HG02870 (cell line): ENCODE data around the gene EIF2B2.

Source experiments
- ATAC-seq: cut with Tn5 transposase; IDR thresholded peaks from one replicate; pipeline ENCODE4 v1.9.1; 2021; ENCODE audit warnings: mild to moderate bottlenecking, moderate library complexity; ENCODE audit not compliant: unreplicated experiment

Gene EIF2B2

DNA sequence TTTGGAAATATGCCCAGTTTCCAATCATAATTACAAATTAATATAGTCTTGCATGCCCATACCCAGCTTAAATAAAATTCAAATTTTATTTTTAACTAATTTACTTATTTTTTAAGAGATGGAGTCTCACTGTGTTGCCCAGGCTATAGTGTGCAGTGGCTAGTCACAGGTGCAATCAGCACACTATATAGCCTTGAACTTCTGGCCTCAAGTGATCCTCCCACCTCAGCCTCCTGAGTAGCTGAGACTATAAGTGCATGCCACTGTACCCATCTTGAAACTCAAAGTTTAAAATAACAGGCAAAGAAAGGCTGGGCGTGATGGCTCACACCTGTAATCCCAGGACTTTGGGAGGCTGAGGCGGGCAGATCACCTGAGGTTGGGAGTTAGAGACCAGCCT is 38.2 kb downstream of the EIF2B2 start:
- no peak for ATAC-seq

DNA sequence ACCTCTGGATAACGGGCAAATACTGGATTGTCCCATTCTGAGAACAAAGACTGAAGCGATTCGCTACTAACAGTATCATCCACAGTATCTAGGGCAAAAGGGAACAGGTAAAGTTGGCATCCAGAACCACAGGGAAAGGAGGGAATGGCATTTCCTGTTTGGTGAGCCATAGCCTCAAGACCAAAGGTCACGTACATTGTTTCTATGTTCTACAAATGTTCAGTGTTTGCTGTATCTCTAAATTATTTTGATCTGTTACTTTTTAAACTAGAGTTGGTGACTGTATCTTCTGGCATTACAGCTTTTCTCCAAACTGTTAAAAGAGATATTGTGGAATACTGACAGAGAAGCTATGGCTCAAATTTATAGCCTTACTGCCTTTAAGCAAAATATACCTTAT is 38.9 kb downstream of the EIF2B2 start:
- ATAC-seq = no peak

DNA sequence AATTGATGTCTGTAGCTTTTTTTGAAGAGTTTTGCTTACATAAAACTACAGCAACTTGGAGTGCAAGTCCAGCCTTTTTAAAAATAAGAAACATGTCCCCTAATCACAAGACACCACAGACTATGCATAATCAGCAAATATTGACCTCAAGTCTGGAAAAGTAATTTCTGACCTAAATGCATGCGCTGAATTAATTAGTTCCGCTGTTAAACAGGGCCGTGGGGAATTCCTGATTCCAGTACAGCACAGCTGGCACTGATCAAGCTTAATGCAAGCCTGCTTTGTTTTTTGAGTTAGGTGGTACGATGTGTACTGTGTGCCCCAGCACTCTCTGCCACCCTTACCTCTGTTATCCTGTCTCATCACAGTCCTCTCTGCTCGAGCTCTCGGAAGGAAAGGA is 39.3 kb downstream of the EIF2B2 start:
- ATAC-seq = no peak

DNA sequence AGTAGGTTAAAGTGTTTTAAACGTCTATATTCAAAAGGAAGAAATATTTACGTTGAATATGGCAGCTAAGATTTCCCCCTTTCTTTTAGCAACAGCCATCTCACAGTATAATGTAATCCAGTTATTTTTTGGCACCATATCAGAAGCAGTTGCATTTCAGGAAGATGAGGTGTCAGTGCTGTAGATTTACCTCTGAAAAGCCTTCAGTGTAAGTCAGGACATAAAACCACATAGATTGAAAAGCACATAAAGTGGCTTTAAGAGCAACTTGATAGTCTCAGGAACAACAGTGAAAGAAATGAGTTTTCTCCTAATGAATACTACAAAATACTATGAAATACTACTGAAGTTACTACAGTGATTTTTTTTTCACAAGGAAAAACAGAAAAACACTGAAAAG is 41.6 kb downstream of the EIF2B2 start:
- no peak for ATAC-seq

DNA sequence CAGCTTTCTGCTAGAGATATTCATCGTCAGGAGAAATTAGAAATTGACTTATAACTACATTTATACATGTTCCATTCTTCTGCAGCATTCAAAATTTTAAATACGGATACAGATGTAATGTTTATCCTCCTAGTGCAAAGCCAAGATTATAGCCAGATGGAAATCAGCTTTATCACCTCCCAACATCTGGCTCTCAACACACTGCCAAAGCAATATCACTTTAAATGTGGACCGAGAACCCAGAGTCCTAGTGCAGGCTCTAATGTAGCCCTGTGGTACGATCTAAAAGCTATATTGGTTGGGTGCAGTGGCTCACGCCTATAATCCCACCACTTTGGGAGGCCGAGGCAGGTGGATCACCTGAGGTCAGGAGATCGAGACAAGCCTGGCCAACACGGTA is 42.0 kb downstream of the EIF2B2 start:
- ATAC-seq = no peak

DNA sequence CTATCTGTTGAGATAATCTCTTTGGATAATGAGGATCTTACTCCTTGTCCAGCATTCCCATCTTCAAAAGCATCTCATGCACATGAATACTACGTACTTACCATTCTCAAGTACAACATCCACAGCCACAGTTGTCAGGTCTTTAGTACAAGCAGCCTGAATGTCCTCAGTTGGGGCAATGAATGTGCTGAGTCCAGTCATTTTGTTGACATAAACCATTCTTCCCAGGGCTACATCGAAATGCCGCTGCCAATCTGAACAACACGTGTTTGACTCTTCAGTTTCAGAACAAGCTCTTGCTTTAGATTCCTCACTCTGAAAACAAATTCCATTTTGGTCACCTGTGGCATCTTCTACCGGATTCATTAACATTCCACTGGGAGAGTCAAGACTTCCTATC is 43.6 kb downstream of the EIF2B2 start:
- ATAC-seq = no peak

DNA sequence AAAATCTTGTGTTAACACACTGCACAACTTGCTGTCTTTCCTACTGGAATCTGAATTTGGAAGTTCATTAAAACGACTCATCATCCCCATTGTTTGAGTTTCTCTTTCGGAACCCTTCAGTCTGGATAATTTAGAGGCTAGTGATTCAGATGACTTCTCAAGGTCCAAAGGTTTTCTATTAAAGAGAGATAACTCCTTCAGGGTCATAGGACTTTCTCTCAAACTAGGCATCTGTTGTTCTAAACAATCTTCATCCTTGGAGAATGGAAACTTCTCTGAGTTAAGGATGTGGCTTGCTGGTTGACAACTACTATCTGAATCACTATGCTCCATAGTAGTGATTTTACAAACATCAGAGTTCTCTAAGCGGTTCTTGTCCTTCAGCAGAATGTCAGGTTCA is 44.2 kb downstream of the EIF2B2 start:
- ATAC-seq = no peak

DNA sequence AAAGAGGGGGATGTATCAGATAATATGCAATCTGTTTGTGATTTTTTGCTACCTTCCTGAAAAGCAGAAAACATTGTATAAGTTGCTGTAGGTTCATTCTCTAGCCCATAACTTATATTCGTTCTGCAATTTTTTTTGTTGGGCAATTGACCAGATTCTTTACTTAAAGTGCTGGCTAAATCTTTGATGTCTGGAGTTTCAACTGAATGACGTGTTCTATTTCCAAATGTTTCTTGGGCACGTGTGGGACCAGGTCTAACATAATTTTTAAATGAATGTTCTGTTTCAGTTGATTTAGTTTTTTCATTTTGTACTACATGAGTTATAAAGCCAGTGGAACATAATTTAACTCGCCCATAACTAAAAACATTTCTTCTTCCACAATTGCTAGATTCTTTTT is 44.8 kb downstream of the EIF2B2 start:
- ATAC-seq = no peak

DNA sequence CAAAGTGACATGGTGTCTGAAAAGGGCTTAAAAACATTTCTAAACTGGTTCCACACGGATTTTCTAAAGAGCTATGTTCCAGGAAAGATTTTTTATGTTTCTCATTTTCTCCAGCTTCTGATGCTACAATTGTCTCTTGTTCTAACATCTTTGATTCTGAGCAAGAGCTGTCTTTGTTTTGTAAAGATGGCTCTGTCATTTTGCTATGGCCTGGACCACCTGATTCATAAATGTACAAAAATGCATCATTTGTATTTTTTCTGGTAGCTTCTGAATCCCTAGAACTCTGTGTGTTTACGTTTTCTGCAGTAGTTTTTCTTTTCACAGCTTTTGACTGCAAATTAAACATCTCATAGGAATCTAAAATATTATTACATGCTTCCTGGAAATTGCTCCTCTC is 45.4 kb downstream of the EIF2B2 start:
- no peak for ATAC-seq

DNA sequence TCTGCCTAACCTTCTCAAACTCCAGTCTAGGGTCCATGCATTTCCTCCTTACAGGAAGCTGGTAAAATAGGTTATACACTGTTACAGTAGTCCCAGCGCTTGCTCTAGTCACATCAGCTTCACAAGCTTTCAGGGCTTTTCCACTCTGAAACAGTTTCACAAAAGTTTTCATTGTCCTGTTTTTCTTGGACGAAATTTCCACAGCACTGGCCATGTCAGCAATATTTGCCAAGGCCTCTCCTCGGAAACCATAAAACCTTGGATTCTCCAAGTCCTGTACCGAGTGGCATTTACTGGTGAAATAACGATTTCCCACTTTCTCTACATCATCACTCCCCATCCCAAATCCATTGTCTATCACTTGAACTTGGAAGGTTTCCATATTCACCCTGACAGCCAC is 46.4 kb downstream of the EIF2B2 start:
- ATAC-seq = no peak

DNA sequence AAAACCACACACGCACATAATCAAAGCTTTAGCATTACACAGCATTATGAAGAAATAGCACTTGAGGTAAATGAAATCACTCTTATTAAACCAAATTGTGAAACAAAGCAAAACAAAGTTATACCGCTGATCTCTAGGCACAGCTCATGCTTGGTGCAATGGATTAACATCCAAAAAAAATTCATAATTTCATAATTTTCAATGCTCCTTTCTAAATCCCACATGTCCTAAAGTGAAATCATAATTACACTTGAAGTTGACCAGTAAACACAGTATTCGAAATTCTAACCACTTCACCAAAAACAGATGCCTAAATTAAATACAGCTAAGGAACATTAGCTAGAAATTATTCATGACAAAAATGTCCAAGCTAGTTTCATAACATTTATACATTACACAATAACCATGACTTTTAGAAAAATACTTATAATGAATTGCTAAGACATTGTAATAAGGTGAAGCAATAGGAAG is 47.0 kb downstream of the EIF2B2 start:
- ATAC-seq = no peak

DNA sequence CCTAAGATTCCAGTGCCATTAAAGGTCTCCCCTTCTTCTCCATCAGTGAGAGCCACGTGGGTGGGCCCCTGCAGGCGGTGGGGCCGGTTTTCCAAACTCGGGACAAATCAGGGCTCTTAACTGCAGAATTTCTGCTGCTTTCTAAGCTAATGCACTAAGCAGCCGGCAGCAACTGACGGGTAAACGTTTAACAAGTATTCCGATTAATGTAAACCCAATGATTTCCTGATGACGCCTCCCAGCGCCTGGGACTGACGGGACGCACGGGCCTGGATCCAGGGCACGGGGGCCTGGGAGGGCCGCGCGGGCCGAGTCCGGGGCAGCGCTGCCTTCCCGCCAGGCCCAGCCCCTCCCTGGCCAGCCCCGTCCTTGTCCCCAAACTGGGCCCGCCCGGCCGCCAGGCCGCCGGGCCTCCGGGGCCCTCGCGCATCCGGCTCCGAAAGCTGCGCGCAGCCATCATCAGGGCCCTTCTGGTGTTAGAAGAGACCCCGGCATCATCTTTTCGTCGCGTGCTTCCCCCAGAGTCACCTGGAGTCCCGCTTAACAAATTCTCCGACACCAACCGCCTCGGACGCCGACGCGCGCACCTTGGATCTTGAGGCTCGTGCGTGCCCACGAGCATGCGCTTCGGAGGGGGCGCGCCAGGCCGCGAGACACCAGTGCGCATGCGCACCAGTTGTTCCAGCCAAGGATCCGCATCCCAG is 48.3 kb downstream of the EIF2B2 start, which contains the start of gene MLH3:
TSS of gene MLH3 (minus strand) at position 616 of the 704 bp plus-strand sequence. CDS start 1,812 bp downstream, outside the sequence.
- ATAC-seq = peak; percentile 45

DNA sequence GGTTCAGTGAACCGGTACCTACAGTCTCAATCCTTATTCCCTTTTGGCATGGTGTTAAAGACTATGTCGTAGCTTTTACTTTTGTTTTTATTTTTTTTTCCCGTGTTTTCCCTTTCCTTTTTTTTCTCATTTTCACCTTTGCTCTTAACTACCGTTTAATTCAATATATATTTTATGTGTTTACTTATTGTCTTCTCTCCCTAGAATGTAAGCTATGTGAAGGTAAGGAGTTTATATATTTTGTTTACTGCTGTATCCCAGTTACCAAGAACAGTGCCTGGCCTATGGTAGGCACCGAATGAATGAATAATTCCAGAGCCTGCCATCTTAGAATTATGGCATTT is 48.8 kb downstream of the EIF2B2 start:
- no peak for ATAC-seq

DNA sequence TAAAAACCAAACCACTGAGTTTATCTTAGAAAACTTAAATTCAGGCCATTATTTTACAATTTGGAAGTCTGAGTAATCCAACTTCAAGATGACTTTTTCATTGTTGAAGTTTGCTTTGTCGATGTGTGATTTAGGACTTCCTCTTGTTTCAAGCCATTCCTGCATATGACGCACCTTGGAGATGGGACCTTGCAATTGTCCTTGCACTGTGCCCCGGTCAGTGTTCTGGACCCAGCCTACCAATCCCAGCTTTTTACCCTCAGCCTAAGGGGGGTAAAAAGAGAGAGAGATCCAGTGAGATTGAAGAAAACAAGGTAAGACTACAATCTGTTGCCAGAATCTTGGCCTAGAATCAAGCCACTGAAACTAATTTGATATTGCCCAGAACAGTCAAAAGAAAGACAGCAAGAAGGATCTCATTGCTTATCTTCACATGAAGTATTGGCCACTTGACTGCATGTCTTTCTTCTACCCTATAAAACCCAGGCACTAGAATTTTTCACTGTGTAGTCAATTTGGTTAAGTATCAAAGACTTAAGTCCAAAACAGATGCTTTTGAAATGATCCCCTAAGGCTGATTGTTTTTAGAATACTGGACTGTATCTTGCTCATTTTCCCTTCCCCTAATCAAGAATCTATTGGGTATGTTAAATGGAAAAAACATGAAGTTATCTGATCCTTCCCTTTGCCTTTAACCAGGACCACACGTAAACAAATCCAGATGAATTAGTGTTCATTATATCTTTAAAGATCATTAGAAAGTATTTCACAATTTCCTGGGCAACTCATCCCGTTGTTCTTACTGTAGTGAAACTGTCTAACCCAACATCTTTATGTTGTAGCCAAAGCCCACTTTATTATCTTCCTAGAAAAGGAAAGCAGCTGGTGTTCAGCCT is 50.9 kb downstream of the EIF2B2 start:
- no peak for ATAC-seq

DNA sequence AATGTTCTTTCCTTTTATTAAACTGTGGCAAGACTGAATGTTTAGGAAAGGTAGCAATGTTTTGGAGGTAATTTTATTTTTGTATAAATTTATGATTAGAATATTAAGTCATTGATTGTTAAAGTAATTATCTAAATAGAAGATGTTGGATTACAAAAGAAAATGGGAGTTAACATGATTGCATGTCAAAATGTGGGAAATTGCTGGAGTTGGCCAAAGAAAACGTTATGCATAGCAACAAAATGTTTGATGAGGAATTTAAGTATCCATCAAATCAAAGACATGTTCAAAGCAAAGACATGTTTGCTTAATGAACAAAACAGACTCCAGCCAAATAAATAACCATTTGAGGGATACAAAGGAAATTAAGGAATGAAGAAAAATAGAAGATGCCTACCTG is 51.7 kb downstream of the EIF2B2 start:
- ATAC-seq = no peak

DNA sequence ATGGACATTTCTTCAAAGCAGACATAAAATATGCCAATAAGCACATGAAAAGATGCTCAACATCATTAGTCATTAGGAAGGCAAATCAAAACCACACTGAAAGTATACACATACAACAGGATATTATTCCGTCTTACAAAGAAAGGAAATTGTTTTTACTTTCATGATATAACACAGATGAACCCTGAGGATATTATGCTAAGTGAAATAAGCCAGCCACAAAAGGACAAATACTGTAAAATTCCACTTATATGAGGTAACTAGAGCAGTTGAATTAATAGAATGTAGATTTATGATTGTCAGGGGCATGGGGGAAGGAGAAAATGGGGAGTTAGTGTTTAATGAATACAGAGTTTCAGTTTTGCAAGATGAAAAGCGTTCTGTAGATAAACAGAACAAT is 56.9 kb downstream of the EIF2B2 start:
- ATAC-seq = no peak

DNA sequence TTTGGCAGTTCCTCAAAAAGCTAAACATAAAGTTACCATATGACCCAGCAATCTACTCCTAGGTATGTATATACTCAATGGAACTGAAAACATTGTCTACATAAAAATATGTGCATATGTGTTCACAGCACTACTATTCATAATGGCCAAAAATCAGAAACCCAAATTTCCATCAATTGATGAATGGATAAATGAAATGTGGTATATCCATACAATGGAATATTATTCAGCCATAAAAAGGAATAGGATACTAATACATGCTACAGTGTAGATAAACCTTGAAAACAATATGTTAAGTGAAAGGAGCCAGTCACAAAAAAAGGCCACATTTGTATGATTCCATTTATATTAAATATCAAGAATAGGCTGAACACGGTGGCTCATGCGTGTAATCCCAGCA is 57.7 kb downstream of the EIF2B2 start:
- ATAC-seq = no peak
